ENCODE measurements around the gene RNF17. TPM values are rescaled to one million over a fixed set of nuclear protein-coding genes. Genes with fewer than 3 reads are reported as not detected.

Gene RNF17
- total and polyA plus RNA-seq, 2 of the 8 experiments (the other 6 are each of a cell fraction or from before 2014, with no cell fraction given) = not detected

GRCh38 chr13:24777171-24777570, 13.2 kb downstream of the RNF17 start (continued):
- no peak for TF ChIP-seq MAFK (IDR thresholded peaks at IDR 0.05; ENCODE audit: low read depth, low read length)
- no peak for TF ChIP-seq SP2 (IDR thresholded peaks at IDR 0.05; ENCODE audit: low read length)
- TF ChIP-seq CREB1 (IDR thresholded peaks at IDR 0.05) = no peak
